H9 (cell line): ENCODE measurements around the gene KRT6C. TPM values are rescaled to one million over a fixed set of nuclear protein-coding genes. Genes with fewer than 3 reads are reported as not detected.

ENCODE experiments used
- DNase-seq: peaks from one replicate; pipeline ENCODE4 v3.0.0-alpha.2; 2017
- H2AFZ ChIP-seq: one replicate; pipeline ENCODE4 v1.6.1; 2013; ENCODE audit warnings: mild to moderate bottlenecking, low read length, control low read depth, moderate library complexity
- H2AK5ac ChIP-seq: 2 replicates; pipeline ENCODE4 v1.6.1; 2013; ENCODE audit warnings: low read length, control low read depth, mixed read lengths; ENCODE audit not compliant: insufficient read length
- H2BK120ac ChIP-seq: one replicate; pipeline ENCODE4 v1.6.1; 2013; ENCODE audit warnings: low read depth, mild to moderate bottlenecking, low read length, control low read depth, inconsistent platforms; ENCODE audit not compliant: poor library complexity, severe bottlenecking
- H2BK12ac ChIP-seq: 2 replicates; pipeline ENCODE4 v1.6.1; 2013; ENCODE audit warnings: low read length, control low read depth, mixed read lengths, low read depth; ENCODE audit not compliant: insufficient read length
- H2BK15ac ChIP-seq: 2 replicates; pipeline ENCODE4 v1.6.1; 2013; ENCODE audit warnings: low read depth, low read length, control low read depth
- H2BK20ac ChIP-seq: one replicate; pipeline ENCODE4 v1.6.1; 2013; ENCODE audit warnings: low read depth, mild to moderate bottlenecking, low read length, control low read depth, inconsistent platforms; ENCODE audit not compliant: poor library complexity, severe bottlenecking
- H2BK5ac ChIP-seq: 2 replicates; pipeline ENCODE4 v1.6.1; 2013; ENCODE audit warnings: low read length, control low read depth, mixed read lengths; ENCODE audit not compliant: insufficient read length
- H3K14ac ChIP-seq: 2 replicates; pipeline ENCODE4 v1.6.1; 2013; ENCODE audit warnings: low read length, control low read depth; ENCODE audit not compliant: insufficient read depth
- H3K18ac ChIP-seq: 2 replicates; pipeline ENCODE4 v1.6.1; 2013; ENCODE audit warnings: low read depth, mild to moderate bottlenecking, mixed read lengths, low read length, control low read depth; ENCODE audit not compliant: insufficient read length
- H3K23ac ChIP-seq: 2 replicates; pipeline ENCODE4 v1.6.1; 2013; ENCODE audit warnings: low read length, control low read depth, mixed read lengths, low read depth; ENCODE audit not compliant: insufficient read length
- H3K23me2 ChIP-seq: 2 replicates; pipeline ENCODE4 v1.6.1; 2013; ENCODE audit warnings: low read depth, mild to moderate bottlenecking, mixed read lengths, low read length, control low read depth; ENCODE audit not compliant: insufficient read length, poor library complexity, severe bottlenecking
- H3K27ac ChIP-seq: 2 replicates; pipeline ENCODE4 v1.5.1; 2013; ENCODE audit warnings: low read length, control low read depth, mixed read lengths, low read depth; ENCODE audit not compliant: insufficient read length
- H3K27me3 ChIP-seq: 2 replicates; pipeline ENCODE4 v1.6.1; 2013; ENCODE audit warnings: low read length, control low read depth, inconsistent platforms; ENCODE audit not compliant: insufficient read depth
- H3K4ac ChIP-seq: 2 replicates; pipeline ENCODE4 v1.6.1; 2013; ENCODE audit warnings: low read depth, mild to moderate bottlenecking, control low read depth, inconsistent platforms, low read length, moderate library complexity
- H3K4me1 ChIP-seq: 2 replicates; pipeline ENCODE4 v1.6.1; 2013; ENCODE audit warnings: low read length, control low read depth, inconsistent platforms; ENCODE audit not compliant: insufficient read depth
- H3K4me2 ChIP-seq: 2 replicates; pipeline ENCODE4 v1.6.1; 2013; ENCODE audit warnings: low read length, control low read depth, mixed read lengths; ENCODE audit not compliant: insufficient read length, insufficient read depth
- H3K56ac ChIP-seq: 2 replicates; pipeline ENCODE4 v1.6.1; 2013; ENCODE audit warnings: low read depth, mild to moderate bottlenecking, mixed read lengths, low read length, control low read depth; ENCODE audit not compliant: insufficient read length
- H3K79me1 ChIP-seq: 2 replicates; pipeline ENCODE4 v1.6.1; 2013; ENCODE audit warnings: low read depth, mild to moderate bottlenecking, moderate library complexity, low read length, control low read depth, inconsistent platforms; ENCODE audit not compliant: insufficient read depth, poor library complexity, severe bottlenecking
- H3K79me2 ChIP-seq: 2 replicates; pipeline ENCODE4 v1.6.1; 2013; ENCODE audit warnings: low read length, control low read depth, inconsistent platforms; ENCODE audit not compliant: insufficient read depth
- H3K9ac ChIP-seq: 2 replicates; pipeline ENCODE4 v1.6.1; 2013; ENCODE audit warnings: low read length, control low read depth, mixed read lengths; ENCODE audit not compliant: insufficient read length; ENCODE audit errors: extremely low read depth
- H3K9me3 ChIP-seq: one replicate; pipeline ENCODE4 v1.6.1; 2013; ENCODE audit warnings: low read depth, low read length, inconsistent platforms; ENCODE audit not compliant: control insufficient read depth
- H3T11ph ChIP-seq: one replicate; pipeline ENCODE4 v1.6.1; 2013; ENCODE audit warnings: mild to moderate bottlenecking, low read length, control low read depth, inconsistent platforms
- H4K20me1 ChIP-seq: one replicate; pipeline ENCODE4 v1.6.1; 2013; ENCODE audit not compliant: control insufficient read depth, insufficient read length, insufficient read depth
- H4K5ac ChIP-seq: 2 replicates; pipeline ENCODE4 v1.6.1; 2013; ENCODE audit warnings: low read depth, mild to moderate bottlenecking, mixed read lengths, low read length, control low read depth; ENCODE audit not compliant: insufficient read length
- H4K8ac ChIP-seq: replicated peaks from 2 replicates; pipeline ENCODE4 v1.6.1; 2013; ENCODE audit warnings: low read length, control low read depth, mixed read lengths, low read depth; ENCODE audit not compliant: insufficient read length
- H4K91ac ChIP-seq: 2 replicates; pipeline ENCODE4 v1.6.1; 2013; ENCODE audit warnings: low read depth, mild to moderate bottlenecking, moderate library complexity, mixed read lengths, low read length, control low read depth; ENCODE audit not compliant: insufficient read length
- H3K27ac Mint-ChIP-seq, 3 experiments: 2 replicates in 2 of 3; 3 replicates in 1 of 3; pipeline ENCODE4 v1.8.0; 2020 to 2021; ENCODE audit warnings: mixed read lengths in 3 of 3, mild to moderate bottlenecking in 1 of 3, moderate library complexity in 1 of 3
- H3K27me3 Mint-ChIP-seq: 2 replicates; pipeline ENCODE4 v1.8.0; 2021; ENCODE audit warnings: low read depth, mild to moderate bottlenecking, moderate library complexity, mixed read lengths
- H3K36me3 Mint-ChIP-seq, 3 experiments: 2 replicates in 2 of 3; 3 replicates in 1 of 3; pipeline ENCODE4 v1.8.0; 2020 to 2021; ENCODE audit warnings: low read depth in 3 of 3, mixed read lengths in 3 of 3; ENCODE audit not compliant: insufficient read depth in 1 of 3
- H3K4me1 Mint-ChIP-seq, 2 experiments: 2 replicates each; pipeline ENCODE4 v1.8.0; 2020; ENCODE audit warnings: mixed read lengths in 2 of 2
- H3K4me3 Mint-ChIP-seq, 2 experiments: 2 replicates in 1 of 2; 3 replicates in 1 of 2; pipeline ENCODE4 v1.8.0; 2020 to 2021; ENCODE audit warnings: mild to moderate bottlenecking in 2 of 2, mixed read lengths in 2 of 2, moderate library complexity in 1 of 2
- H3K9me3 Mint-ChIP-seq, 2 experiments: 2 replicates in 1 of 2; 3 replicates in 1 of 2; pipeline ENCODE4 v1.8.0; 2020; ENCODE audit warnings: mild to moderate bottlenecking in 2 of 2, mixed read lengths in 2 of 2, moderate library complexity in 1 of 2
- CTCF ChIP-seq: fragments of 200-600 bp; sonication (generic); conservative IDR thresholded peaks from 3 replicates; pipeline ENCODE4 v1.8.0; 2021; ENCODE audit warnings: antibody characterized with exemption, mild to moderate bottlenecking
- WGBS: extraction: QIAGEN DNeasy Blood & Tissue Kit; methylation state at CpG from one replicate; pipeline ENCODE4 v1.1.7; 2013; ENCODE audit warnings: missing lambda C conversion rate, low lambda C conversion rate, mixed read lengths; ENCODE audit not compliant: insufficient read length; ENCODE audit errors: extremely low coverage; 5-methylcytosine and 5-hydroxymethylcytosine counted together
- total RNA-seq: library from RNA; stranded (reverse); gene quantifications from 2 replicates; pipeline ENCODE4 v1.2.1, GENCODE V29; 2021

KRT6C gene
- total RNA-seq, 1 experiment from 2014 or later = not detected

- Histone ChIP-seq H2BK5ac (no peak overlapping the region), H4K20me1 (no peaks in the 10 kb centered on the region), H3K79me2 (no peaks in the 10 kb centered on the region), H3K79me1 (no peaks in the 10 kb centered on the region), H2BK120ac (no peak overlapping the region), H4K5ac (no peak overlapping the region), H2BK20ac (no peak overlapping the region), H3K9ac (no peak overlapping the region), H2BK12ac (no peak overlapping the region), H3K9me3 (no peaks in the 10 kb centered on the region), H2AK5ac (no peak overlapping the region), H3T11ph (no peak overlapping the region), H3K4me2 (no peak overlapping the region), H3K23ac (no peak overlapping the region), H3K18ac (no peak overlapping the region), H2BK15ac (no peak overlapping the region), H4K91ac (no peak overlapping the region), H3K4ac (no peak overlapping the region), H3K56ac (no peak overlapping the region), H2AFZ (no peak overlapping the region), H3K14ac (no peak overlapping the region), H3K4me1 (no peaks in the 10 kb centered on the region), H3K27ac (no peak overlapping the region), H4K8ac (no peak overlapping the region), H3K27me3 (no peaks in the 10 kb centered on the region), H3K23me2 (no peaks in the 10 kb centered on the region)
- H3K27ac Mint-ChIP-seq = no peak overlapping the region
- no peak for TF ChIP-seq CTCF
- no peak for DNase-seq
- no CpG with 5 or more reads among the region's 2 CpGs for WGBS
- peaks cover 7 to 9% of the 10 kb centered on the region in 2 experiments for H3K4me1 Mint-ChIP-seq
- H3K36me3 Mint-ChIP-seq = peaks cover 0 to 4% (median 2%) of the 10 kb centered on the region in 3 experiments; a peak in 2 of 7 replicates
- H3K4me3 Mint-ChIP-seq = no peak overlapping the region
- peaks cover 23 to 26% of the 10 kb centered on the region in 2 experiments; a peak in 4 of 5 replicates for H3K9me3 Mint-ChIP-seq
- no peaks in the 10 kb centered on the region for H3K27me3 Mint-ChIP-seq
These were observed 4.0 kb upstream of the KRT6C start for GRCh38 chr12:52477651-52478050.
